NCI-H524 (cell line): ENCODE measurements around the gene PRG2.
"Not testable (repeated sequence)": the region's sequence is repeated elsewhere in the genome, so short reads cannot be mapped to it uniquely, and the experiment has no call there.

Source experiments
- DNase-seq, 2 experiments: peaks; one replicate each; lab custom pipeline; 2025; lab: John Stamatoyannopoulos, UW

Gene PRG2

DNA sequence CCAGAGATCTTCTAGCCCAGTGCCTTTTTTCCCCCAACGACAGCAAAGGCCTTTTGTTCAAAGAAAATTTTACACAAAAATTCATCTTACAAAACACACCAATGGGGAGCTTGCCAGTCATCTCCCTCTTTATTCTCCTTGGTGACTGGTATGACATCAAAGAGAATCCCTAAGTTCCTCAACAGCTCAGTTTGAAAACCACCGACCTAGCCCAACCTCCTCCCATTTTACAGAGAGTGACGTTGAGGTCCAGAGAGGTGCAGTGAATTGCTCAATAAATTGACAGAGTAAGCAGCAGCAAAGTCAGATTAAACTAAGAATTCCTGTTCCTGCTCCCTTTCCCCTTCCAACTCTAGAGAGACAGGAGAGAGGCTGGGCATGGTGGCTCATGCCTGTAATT is 28.7 kb upstream of the PRG2 start:
- DNase-seq = no peak

DNA sequence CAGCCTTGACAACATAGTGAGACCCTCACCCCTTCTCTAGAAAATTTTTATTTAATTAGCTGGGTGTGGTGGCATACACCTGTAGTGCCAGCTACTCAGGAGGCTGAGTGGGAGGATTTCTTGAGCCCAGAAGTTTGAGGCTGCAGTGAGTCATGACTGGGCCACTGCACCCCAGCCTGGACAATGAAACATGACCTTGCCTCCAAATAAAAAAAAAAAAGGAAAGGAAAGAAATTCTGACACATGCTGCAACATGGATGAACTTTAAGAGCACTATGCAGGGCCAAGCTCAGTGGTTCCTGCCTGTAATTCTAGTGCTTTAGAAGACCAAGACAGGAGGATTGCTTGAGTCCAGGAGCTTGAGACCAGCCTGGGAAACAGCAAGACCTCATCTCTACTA is 27.7 kb upstream of the PRG2 start:
- DNase-seq = no peak

DNA sequence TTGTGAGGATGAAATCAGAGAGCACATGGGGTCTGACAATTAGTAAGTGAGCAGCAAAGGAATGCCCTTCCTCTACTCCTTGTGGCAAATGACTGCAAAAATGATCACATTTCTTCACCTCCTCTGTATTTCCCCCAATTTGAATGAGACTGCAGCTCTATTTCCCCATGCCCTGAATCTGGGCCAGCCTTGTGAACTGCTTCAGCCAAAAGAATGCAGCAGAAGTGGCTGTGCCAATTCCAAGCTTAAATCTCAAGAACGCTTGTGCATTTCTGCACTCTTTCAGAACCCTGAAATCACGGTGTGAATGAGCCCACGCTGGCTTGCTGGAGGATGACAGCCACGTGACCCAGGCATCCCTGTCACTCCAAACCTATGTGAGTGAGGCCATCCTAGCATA is 26.6 kb upstream of the PRG2 start:
- DNase-seq = no peak

DNA sequence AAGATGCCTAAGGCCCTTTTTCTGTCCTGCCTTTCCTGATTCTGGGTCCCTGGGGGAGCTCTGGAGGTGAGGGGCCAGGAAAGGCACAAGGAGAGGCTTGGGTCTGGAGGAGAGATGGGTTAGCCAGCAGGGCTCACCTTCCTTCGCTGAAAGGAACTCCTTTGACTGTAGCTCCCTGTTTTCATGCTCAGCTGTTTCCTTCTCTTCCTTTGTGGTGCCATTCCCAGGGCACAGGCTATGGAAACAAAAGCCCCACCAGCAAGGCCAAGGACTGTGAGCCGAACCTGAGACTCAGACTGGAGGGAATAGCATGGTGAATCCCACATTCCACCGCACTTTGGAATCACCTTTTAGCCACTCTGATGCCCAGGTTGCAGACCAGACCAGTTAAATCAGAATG is 26.0 kb upstream of the PRG2 start:
- no peak for DNase-seq

DNA sequence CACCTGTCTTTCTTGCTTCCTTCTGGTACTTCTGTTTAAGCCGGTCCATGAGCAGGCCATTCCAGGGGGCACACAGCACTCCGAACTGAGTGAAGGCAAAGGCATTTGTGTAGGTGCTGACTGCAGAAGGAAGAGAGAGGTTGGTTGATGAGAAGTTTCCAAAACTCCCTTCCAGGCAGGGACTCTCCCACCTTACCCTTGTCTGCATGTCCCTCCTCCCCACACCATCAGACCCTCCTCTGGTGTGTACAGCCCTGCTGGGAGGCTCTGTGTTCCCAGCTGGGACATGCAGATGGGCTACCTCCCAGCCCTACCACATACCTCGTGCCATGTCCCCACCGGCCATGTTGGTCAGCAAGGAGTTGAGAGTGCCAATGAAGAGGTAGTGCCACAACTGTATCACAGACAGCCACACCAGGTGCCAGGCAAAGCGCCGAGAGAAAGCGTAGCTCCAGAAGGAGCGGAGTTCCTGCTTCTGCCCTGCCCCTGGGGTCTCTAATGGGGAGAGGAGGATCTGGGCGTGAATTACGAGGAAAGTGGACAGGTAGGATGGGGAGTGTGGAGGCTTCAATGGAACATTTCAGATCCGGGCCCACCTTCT is 24.3 kb upstream of the PRG2 start:
- DNase-seq = no peak

DNA sequence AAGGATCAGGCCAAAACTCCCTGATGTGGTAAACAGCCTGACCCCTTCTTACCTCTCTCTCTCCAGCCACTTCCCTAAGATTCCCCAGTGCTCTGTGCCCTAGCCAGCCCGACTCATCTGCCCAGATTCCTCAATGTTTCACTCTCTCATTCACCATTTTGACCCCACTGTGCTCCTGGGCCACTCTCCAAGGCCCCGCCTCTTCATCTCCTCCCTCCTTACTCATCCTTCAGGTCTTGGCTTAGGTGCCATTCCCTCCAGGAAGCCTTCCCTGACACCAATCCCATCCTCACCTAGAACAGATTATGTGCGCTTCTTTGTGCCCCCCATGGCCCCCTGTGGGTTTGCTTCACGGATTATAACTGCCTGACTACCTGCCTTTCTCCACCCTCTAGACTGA is 23.2 kb upstream of the PRG2 start:
- no peak for DNase-seq

DNA sequence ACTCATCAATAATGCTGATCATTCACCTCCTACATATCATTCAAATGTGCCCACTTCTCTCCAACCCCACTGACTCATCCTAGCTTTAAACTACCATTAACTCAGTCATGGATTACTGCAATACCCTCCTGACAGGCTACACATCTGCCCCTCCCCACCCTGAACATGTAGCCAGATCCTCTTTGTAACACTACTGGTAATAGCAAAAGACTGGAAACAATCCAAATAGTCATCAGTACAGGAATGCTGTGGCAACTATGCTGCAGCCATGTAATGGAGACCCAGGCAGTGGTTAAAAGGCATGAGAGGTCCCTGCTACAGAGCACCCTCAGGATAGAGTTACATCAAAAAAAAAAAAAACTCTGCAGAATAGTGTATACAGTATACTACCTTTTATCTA is 19.8 kb upstream of the PRG2 start:
- DNase-seq = no peak

DNA sequence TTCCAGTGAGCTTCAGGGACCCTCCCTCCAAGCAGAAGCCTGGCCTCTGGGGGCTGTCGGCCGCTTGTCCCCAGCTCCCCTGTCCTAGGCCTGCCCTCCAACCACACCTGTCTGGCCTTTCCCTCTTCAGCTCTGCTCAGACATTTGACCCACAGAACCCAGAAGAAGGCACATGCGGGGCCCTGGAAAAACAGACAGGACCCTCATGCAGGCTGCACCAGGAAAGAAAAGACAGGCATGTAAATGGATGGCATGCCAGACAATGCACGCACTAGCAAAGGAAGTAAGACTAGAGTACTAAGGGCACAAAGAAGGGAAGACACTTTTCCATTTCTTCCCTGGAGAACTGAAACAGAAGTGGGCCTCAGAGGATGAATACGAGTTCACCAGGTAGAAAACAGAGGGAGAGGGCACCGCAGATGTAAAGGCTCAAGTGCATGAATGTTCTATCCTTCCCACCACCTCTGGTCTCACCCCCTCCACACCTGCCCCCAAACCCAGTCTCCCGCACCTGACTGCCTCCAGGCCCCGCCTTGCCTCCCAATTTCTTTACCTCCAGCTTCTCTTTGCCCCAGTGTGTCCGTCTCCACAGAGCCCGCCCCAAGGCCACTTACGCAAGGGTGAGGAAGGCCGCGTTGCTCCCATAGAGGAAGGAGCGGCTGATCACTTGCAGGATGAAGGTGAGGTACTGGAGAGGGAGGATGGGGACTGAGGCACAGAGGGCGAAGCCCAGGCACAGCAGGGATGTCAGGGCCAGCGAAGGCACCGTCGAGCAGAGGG is 19.1 kb upstream of the PRG2 start:
- DNase-seq = no peak

DNA sequence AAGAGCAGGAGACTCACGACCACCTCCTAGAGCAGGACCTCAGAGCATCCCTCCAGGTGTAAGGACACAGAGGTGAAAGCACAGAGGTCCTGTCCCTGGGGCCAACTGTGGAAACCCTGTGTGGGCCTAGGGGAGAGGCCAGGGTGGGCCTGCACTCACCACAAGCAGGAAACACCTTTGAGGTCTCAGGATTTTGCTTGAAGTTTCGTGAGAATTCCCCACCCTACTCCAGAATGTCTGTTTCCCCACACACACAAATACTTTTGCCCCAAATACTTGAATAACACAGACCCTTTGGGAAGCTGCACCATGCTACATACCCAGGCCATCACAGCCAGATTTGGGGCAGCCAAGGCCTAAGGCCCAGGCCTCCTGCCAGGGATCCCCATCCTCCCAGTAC is 18.3 kb upstream of the PRG2 start:
- no peak for DNase-seq

DNA sequence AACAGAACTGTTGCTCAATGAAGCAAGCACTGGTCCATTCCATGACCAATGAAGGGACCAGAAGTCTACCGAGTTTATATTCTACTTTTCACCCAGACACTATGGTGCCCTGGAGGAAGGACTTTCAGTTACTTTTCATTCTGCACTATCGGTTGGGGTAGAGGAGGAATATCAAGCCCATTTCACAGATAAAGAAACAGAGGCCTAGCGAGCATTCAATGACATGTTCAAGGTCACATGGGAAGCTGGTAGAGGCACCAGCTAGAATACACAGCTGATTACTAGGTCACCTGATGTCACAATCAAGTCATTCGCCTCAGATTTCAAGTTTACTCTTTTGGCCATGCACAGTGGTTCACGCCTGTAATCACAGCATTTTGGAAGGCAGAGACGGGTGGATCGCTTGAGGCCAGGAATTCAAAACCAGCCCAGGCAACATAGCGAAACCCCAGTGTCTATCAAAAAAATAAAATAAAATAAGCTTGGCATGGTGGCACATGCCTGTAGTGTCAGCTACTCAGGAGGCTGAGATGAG is 17.6 kb upstream of the PRG2 start:
- no peak for DNase-seq

DNA sequence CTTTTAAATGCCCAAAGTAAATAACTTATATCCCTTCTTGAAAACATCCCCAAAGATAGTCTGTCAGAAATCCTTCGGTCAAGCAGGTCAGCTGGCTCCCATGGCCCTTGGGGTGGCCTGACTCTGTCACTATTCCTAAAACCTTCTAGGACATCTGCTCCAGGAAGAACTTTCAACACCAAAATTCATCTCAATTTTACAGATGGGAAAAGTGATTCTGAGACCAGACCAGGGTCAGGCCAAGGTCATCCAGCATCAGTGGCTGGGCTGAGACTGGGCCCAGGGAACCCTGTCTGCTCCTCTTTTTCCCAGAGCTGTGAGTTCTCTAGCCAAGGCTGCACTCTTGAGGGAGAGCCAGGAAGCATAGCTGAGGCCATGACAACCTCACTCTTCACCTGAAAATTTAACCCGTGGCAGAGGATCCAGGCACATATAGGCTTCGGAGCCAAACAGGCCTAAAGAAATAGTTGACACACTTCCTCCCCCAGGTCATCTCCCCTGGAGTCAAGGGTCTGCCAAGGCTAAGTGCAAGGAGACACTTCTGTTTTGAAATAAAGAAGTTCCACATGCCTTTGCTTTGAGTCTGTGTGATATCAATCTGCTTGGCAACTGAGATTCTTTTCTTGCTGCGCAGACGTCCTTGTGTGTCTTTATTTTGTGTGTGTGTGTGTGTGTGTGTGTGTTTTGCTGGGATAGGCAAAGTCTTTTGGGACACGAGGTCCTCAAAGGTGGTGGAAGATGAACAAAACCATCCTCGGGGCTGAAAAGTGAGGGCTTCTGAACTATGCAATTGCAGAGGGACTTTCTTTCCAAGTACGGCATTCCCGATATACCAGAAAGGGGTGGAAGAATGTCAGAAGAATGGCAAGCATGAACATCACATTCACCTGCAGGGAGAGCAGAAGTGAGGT is 16.8 kb upstream of the PRG2 start:
- no peak for DNase-seq

DNA sequence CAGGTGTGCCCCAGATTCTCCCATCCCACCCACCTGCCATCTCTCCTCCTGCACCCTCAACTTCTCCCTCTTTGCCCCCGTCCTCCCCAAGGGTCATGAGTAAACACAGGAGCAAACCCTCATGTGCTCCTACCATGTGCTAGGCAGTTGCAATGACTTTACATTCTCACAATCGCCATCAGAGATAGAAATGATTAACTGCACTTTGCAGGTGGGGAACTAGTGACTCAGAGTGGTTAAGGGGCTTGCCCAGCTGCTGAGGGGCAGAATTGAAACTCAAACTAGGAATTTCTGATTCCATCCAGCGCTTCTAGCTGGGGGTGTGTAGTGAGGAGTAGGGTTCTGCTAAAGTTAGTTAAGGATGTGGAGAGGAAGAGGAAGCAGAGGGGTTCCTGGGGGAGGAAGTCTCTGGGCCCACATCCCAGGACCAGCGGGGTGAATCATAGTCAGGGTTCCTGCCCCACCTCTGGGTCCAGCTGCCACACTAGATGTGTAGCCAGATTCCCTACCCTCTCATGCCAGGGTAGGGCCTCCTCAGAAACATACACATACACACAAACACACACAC is 16.0 kb upstream of the PRG2 start:
- no peak for DNase-seq

DNA sequence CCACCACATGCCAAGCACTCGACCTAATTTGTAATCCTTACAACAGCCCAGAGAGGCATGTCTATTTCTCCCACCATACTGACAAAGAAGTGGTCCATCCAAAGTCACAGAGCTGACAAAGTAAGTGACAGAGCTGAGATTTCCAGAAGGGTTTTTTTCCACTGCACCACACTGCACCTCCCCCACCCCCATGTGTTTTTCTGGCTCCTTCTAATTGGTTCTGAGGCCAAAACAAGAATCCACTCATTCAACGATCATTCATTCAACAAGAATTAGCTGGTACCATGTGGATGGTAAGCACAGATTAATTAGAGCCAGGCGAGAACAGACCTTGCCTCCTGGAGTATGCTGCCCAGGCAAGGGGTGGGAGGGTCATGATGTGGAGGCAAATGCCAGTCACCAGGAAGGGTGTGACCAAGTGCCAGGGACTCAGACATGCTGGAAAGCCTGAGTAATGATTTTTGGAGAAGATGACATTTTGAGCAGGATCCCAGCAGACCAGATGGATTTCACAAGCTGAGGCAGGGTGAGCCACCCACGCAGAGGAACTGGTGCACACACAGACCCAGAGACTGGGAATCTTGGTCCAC is 14.9 kb upstream of the PRG2 start:
- peak in 1 of 2 experiments; percentile 24 for DNase-seq

DNA sequence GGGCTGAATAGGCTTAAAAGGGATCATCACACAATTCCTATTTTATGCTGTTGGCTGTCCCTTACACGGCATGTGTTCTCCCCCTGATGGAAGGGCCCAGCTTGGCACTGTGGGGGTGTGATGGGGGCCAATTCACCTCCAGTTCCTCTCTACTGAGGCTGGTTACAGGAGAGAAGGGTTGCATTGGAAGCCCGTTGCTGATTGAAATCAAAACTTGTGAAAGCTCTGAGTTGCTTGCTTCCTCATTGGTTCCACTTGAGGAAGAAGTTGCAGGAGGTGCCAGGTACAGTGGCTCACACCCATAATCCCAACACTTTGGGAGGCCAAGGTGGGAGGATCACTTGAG is 13.3 kb upstream of the PRG2 start:
- no peak for DNase-seq

DNA sequence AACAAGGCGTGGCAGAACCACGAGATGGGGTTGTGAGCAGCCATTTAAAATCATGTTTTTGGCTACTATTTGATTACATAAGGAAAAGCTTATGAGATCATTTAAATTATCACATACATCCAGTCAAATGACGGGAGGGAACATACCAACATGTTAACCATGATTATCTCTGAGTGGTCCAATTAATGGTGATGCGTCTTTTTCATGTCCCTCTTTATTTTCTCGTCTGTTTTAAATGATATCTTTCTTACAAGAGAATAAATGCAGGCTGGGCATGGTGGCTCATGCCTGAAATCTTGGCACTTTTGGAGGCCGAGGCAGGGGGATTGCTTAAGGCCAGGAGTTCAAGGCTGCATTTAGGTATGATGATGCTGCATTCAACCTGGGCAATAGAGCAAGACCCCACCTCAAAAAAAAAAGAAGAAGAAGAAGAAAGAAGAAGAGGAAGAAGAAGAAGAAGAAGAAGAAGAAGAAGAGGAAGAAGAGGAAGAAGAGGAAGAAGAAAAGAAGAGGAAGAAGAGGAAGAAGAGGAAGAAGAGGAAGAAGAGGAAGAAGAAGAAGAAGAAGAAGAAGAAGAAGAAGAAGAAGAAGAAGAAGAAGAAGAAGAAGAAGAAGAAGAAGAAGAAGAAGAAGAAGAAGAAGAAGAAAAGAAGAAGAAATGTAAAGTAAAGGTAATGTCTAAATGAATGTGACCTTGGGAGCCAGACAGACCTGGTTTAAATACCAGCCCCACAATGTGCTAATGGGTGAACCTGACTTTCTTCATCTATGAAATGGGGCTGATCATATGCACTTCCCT is 12.8 kb upstream of the PRG2 start:
- not testable (repeated sequence) for DNase-seq

DNA sequence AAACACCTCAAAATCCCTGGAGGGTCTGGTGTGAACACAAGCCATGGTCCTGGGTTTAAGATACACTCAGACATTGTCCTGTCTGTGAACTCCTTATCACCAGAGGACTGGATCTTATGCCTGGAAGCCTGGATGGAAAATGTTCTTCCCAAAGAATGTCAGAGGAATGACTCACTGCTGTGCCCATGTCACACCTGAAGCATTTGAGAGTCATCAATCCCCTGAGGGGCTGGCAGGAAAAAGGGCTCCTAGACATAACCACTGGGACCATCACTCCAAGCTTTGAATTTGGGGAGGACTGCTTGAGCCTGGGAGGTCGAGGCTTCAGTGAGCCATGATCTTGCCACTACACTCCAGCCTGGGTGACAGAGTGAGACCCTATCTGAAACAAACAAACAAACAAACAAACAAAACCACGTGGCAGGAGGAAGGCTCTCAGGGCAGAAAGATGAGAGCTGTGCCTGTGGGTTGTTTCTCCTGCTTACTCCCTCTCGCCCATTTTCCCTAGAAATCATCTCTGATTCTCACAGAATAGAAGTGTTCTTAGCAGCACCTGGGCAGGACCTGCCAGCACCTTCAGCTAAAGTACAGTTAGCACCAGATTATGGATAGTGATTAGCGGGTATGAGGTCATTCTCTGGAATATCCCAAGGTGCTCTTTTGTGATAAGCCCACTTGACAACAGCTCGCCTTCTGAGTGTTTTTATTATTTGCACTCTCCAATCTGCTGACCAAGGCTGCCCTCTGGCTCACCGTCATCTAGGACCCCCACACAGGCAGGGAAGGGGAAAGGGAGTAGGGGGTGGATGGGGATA is 11.9 kb upstream of the PRG2 start:
- DNase-seq = peak in 1 of 2 experiments; percentile 56

DNA sequence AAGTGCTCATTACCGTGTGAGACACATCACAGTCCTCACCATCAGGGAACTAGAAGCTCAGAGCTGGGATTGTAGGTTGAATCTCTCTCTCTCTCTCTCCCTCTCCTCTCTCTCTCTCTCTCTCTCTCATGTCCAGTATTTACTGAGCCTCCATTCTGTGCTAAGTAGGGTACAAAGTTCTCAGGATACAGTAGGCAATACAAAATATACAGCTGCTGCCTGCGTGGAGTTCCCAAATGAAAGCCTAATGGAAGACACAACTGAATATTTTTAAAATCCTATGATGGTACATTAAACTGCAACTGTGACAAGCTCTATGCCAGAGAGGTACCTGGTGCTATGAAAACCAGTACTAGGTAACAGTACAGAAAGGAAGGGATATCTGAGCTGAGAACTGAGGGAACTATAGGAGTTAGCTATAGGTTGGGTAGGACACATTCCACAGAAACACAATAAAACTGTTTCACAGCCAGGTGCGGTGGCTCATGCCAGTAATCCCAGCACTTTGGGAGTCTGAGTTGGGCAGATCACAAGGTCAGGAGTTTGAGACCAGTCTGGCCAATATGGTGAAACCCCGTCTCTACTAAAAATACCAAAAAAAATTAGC is 9.6 kb upstream of the PRG2 start:
- DNase-seq = no peak

DNA sequence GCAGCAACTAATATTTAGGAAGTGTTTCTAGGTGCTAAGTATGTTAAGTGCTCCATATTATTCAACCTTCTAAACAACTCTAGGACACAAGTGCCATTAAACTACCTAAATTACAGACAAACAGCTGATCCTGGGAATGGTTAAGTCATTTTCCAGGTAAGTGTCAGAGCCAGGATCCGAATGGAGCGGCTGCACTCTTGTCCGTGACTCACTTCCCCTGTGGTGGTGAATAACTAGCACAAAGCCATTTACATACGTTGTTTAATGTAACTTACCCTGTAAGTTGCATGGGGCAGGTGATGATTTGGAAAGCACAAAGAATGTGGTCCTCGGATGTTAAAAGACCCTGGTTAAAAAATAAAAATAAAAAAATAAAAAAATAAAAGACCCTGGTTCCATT is 8.8 kb upstream of the PRG2 start:
- no peak for DNase-seq

DNA sequence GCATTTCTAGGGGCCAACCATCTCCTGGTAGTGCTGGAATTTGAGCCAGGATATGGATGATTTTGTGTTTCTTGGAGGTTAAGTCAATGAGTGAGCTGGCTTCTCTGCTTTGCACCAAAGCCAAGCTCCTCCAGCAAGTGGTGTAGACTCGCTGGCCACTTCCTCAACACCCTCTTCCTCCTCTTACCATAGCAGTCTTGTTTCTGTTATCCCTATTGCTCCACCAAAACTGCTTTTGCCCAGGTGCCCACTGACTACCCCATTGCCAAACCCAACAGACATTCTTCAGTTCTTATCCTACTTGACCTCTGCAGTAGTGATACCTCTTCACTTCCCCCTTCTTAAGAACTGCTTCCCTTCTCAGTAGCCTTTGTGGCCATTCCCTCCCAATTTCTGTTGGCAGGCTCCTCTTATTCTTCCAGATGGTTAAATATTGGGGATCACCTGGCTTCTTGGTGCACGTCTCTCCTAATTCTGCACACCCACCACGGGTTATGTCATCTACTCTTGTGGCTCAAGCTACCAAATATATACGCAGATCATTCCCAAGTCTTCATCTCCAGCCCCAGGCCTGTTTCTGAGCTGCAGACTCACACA is 7.0 kb upstream of the PRG2 start:
- no peak for DNase-seq

DNA sequence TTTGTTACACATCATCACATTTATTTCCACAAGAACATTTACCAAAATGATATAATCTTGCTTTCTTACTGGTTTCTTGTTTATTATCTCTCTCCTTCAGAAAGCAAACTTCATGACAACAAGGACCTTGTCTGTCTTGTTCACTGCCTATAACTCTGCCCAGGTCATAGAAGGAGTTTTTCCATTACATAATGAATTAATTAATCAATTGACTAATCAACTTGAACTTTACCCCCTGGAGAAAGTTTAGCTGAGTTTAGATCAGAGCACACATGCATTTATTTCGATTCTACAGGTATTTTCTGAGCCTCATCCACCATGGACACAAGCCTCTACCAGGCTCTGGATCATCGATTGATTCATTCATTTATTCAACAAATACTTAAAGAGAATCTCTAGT is 6.3 kb upstream of the PRG2 start:
- no peak for DNase-seq
